GM12872 (cell line): Measurements from ENCODE around the gene ANGEL2.
A peak's percentile ranks its signal among the peaks of the same experiment; 100 is the strongest.

Experiments
- TF ChIP-seq, protein P1 (sequence below): IDR thresholded peaks from 3 replicates; pipeline ENCODE4 v1.5.1; 2011; ENCODE audit warnings: low read depth, mild to moderate bottlenecking, low read length, moderate library complexity; ENCODE audit not compliant: insufficient read depth

ANGEL2 gene

DNA sequence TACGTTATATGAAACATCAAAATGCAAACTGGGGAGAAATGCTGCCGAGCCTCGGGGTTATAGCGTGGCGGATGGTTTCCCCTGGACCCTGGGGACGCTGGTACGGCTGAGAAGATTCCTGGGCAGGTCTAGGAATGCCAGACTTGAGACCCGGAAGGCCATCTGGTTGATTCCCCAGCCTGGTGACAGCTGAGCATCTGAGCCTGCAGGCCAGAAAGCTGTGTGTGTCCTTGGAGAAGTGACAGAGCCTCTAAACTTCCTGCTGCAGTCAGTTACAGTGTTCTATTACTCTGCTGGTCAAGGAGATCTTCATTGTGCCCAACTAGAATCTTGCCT, 63.1 kb downstream of the ANGEL2 start:
- TF ChIP-seq, protein P1, sequence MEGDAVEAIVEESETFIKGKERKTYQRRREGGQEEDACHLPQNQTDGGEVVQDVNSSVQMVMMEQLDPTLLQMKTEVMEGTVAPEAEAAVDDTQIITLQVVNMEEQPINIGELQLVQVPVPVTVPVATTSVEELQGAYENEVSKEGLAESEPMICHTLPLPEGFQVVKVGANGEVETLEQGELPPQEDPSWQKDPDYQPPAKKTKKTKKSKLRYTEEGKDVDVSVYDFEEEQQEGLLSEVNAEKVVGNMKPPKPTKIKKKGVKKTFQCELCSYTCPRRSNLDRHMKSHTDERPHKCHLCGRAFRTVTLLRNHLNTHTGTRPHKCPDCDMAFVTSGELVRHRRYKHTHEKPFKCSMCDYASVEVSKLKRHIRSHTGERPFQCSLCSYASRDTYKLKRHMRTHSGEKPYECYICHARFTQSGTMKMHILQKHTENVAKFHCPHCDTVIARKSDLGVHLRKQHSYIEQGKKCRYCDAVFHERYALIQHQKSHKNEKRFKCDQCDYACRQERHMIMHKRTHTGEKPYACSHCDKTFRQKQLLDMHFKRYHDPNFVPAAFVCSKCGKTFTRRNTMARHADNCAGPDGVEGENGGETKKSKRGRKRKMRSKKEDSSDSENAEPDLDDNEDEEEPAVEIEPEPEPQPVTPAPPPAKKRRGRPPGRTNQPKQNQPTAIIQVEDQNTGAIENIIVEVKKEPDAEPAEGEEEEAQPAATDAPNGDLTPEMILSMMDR, result no peak

GRCh38 chr1:212951947-212952640, 63.6 kb downstream of the ANGEL2 start:
- TF ChIP-seq, protein P1, result no peak

DNA sequence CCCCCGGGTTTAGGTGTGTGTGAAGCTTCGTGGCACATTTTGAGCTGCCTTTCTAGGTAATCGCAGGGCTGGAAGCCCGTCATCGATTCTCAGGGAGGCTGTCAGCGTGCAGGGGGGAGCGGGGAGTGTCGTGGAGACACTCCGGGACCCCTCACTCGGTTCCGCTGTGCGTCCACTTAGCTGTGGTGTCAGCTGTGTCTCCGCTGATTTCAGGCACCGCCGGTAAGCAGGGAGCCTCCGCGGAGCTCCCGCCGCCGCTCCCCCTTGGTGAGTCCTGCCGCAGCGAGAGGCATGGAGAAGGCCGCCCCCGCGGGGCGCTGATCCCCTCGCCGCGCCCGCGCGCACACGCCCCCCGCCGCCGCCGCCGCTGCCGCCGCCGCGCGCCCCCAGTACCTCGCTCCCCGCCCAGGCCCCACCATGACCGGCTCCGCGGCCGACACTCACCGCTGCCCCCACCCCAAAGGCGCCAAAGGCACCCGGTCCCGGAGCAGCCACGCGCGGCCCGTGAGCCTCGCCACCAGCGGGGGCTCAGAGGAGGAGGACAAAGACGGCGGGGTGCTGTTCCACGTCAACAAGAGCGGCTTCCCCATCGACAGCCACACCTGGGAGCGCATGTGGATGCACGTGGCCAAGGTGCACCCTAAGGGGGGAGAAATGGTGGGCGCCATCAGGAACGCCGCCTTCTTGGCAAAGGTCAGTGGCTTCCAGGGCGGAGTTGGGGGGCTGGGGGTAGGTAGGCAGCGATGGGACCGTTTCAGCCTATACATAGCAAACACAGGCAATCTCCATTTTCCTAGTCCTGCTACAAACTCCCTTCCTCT, 64.3 kb downstream of the ANGEL2 start:
- TF ChIP-seq, protein P1, result no peak

DNA sequence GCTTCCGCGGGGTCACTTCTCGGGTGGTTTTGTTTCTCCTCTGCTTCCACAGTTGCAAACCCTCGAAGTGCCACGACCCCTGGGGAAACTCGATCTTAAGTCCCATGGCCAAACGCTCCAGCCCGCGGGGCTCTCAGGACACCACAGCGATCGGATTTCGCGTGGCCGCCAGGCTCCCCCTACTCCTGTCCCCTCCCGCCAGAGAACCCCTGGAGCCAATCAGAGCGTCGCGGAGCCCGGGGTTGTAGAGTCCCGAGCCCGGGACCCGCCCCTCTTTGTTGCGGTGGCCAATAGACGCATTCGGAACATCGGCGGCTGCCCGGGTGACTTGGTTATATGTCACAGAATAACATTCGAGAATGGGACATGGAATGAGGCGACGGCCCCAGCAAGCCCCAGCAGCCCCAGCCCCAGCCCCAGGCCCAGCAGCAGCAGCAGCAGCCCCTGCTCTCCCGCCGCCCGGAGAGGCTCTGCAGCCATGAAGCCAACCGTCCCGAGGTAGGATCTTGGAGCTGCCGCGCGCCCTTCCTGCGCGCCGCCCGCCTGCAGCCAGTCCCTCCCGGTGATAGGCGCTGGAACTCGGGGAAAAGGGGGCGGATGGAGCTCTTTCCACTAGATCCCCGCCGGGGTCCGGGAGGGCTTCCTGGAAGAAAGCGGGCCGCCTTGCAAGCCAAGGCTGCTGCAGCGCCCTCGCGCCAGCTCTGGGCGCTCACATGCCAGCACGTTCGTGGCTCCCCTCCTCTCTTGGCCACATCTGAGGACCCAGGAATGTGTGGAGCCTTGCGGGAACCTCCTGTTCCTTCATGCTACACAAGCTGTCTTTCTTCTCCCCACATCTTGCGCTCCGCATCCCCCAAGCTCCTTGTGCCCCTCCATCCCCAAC, 65.2 kb downstream of the ANGEL2 start, which contains the start of gene VASH2:
TSS of gene VASH2 (plus strand) at position 299 of the 883 bp plus-strand sequence. CDS start 1,002 bp downstream, outside the sequence.
- TF ChIP-seq, protein P1, result peak; percentile 12; the same call in 1 of the 3 replicates

DNA sequence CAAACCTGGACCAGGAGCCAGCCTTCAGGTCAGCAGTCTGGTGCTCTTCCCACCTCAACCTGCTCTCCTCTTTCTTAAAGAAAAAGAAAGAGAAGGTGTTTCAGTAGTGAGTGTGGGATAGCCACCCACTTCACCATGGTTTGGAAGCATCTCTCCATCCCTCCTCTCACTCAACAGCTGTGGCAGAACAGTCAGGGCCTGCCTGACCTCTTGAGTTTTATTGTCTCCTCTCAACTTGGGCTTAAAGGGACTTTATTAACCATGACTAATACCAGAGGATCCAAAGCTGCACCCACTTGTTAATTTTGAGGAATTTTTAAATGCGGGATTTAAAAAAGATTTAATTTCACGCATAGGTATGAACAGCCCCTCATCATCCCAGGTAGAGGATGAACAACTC, 65.9 kb downstream of the ANGEL2 start:
- TF ChIP-seq, protein P1, result no peak

DNA sequence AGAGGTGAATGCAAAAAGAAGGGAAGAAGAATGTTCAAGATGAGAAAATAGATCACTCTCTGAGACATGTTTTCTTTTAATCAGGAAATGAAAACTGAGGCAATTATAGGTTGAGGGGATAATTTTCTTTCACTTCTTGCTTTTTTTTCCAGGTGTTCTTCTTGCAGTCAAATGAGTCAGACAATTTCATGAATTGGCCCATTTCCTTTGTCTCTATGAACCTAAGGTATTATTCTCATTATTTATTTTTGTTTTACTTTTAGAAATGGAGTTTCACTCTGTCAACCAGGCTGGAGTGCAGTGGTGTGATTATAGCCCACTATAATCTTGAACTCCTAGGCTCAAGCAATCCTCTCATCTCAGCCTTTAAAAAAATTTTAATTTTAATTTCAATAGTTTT, 68.8 kb downstream of the ANGEL2 start:
- TF ChIP-seq, protein P1, result no peak
